Measurements from ENCODE around the gene GSE1. TPM values are rescaled to one million over a fixed set of nuclear protein-coding genes. Genes with fewer than 3 reads are reported as not detected.

GSE1 gene
- total RNA-seq, 1 experiment from 2014 or later = 38.4 TPM

- H3F3A ChIP-seq (ENCODE audit: low read length, unreplicated experiment) = no peaks in the 10 kb centered on the region
These were observed 84.3 kb downstream of the GSE1 start for GRCh38 chr16:85697431-85697830.

GRCh38 chr16:85698459-85698891 lies 85.4 kb downstream of the GSE1 start:
- H3K27ac ChIP-seq (ENCODE audit: low read length) = no peak overlapping the region
- no peak overlapping the region for H3K4me3 ChIP-seq (ENCODE audit: low read length)
- intact Hi-C loops (cut with micrococcal nuclease) = no loop called here
- H3K4me1 ChIP-seq (ENCODE audit: insufficient read depth, low read length) = no peaks in the 10 kb centered on the region
- ATAC-seq = no peak
- H3K4me2 ChIP-seq (ENCODE audit: low read length) = no peak overlapping the region
- H3K9ac ChIP-seq (ENCODE audit: low read length) = no peak overlapping the region
- no peaks in the 10 kb centered on the region for H3K79me2 ChIP-seq (ENCODE audit: low read length)
- ChIA-PET CTCF (no interaction called here), POLR2A (ENCODE audit: unreplicated experiment) (no interaction called here)
- TF ChIP-seq EZH2phosphoT487 (IDR thresholded peaks at IDR 0.05; ENCODE audit: borderline replicate concordance, low read length) (no peak), CTCF (conservative IDR thresholded peaks at IDR 0.05; ENCODE audit: low read depth, low read length) (no peak), EZH2 (IDR thresholded peaks at IDR 0.05; ENCODE audit: low read length, unreplicated experiment) (no peak)
- H3K9me3 ChIP-seq (ENCODE audit: low read length) = no peaks in the 10 kb centered on the region
- no TSS peak for BruUV-seq (replicated peaks)
- H4K20me1 ChIP-seq (ENCODE audit: low read length) = no peaks in the 10 kb centered on the region
- H3K9me2 ChIP-seq (replicated peaks; ENCODE audit: low read length) = no peaks in the 10 kb centered on the region
- DNase-seq = no peak
- no peaks in the 10 kb centered on the region for H3K36me3 ChIP-seq (ENCODE audit: low read depth, low read length)
- H3F3A ChIP-seq (ENCODE audit: low read length, unreplicated experiment) = no peaks in the 10 kb centered on the region
- no peaks in the 10 kb centered on the region for H3K27me3 ChIP-seq (ENCODE audit: low read length)
- H2AFZ ChIP-seq (ENCODE audit: low read length) = no peak overlapping the region

More at GRCh38 chr16:85697431-85697830, 84.3 kb downstream of the GSE1 start:
- DNase-seq = no peak
- Histone ChIP-seq H3K4me1 (ENCODE audit: insufficient read depth, low read length) (no peaks in the 10 kb centered on the region), H3K9me2 (replicated peaks; ENCODE audit: low read length) (no peaks in the 10 kb centered on the region), H3K27me3 (ENCODE audit: low read length) (no peaks in the 10 kb centered on the region), H4K20me1 (ENCODE audit: low read length) (no peaks in the 10 kb centered on the region), H3K4me3 (ENCODE audit: low read length) (no peak overlapping the region), H3K79me2 (ENCODE audit: low read length) (no peaks in the 10 kb centered on the region), H3K4me2 (ENCODE audit: low read length) (no peak overlapping the region), H3K27ac (ENCODE audit: low read length) (no peak overlapping the region), H3K9ac (ENCODE audit: low read length) (no peak overlapping the region), H3K36me3 (ENCODE audit: low read depth, low read length) (no peaks in the 10 kb centered on the region), H3K9me3 (ENCODE audit: low read length) (no peaks in the 10 kb centered on the region), H2AFZ (ENCODE audit: low read length) (no peak overlapping the region)
- no TSS peak for BruUV-seq (replicated peaks)
- intact Hi-C loops (cut with micrococcal nuclease) = no loop called here
- ATAC-seq = no peak
- POLR2A ChIA-PET (ENCODE audit: unreplicated experiment) = no interaction called here
- no peak for TF ChIP-seq CTCF (conservative IDR thresholded peaks at IDR 0.05; ENCODE audit: low read depth, low read length)
- TF ChIP-seq EZH2phosphoT487 (IDR thresholded peaks at IDR 0.05; ENCODE audit: borderline replicate concordance, low read length) = no peak
- no peak for TF ChIP-seq EZH2 (IDR thresholded peaks at IDR 0.05; ENCODE audit: low read length, unreplicated experiment)
- CTCF ChIA-PET = no interaction called here

GRCh38 chr16:85698935-85699558 lies 85.9 kb downstream of the GSE1 start:
- H4K20me1 ChIP-seq (ENCODE audit: low read length) = no peaks in the 10 kb centered on the region
- no peak overlapping the region for H3K4me2 ChIP-seq (ENCODE audit: low read length)
- H3F3A ChIP-seq (ENCODE audit: low read length, unreplicated experiment) = no peaks in the 10 kb centered on the region
- intact Hi-C loops (cut with micrococcal nuclease) = no loop called here
- no peaks in the 10 kb centered on the region for H3K27me3 ChIP-seq (ENCODE audit: low read length)
- DNase-seq (no peak), ATAC-seq (no peak; the same call in 1 of the 2 replicates)
- CTCF ChIA-PET = no interaction called here
- H3K4me1 ChIP-seq (ENCODE audit: insufficient read depth, low read length) = no peaks in the 10 kb centered on the region
- TF ChIP-seq EZH2 (IDR thresholded peaks at IDR 0.05; ENCODE audit: low read length, unreplicated experiment) (no peak), CTCF (conservative IDR thresholded peaks at IDR 0.05; ENCODE audit: low read depth, low read length) (no peak), EZH2phosphoT487 (IDR thresholded peaks at IDR 0.05; ENCODE audit: borderline replicate concordance, low read length) (no peak)
- POLR2A ChIA-PET (ENCODE audit: unreplicated experiment) = no interaction called here
- no peaks in the 10 kb centered on the region for H3K9me2 ChIP-seq (replicated peaks; ENCODE audit: low read length)
- no peaks in the 10 kb centered on the region for H3K9me3 ChIP-seq (ENCODE audit: low read length)
- no peaks in the 10 kb centered on the region for H3K79me2 ChIP-seq (ENCODE audit: low read length)
- no peak overlapping the region for H3K4me3 ChIP-seq (ENCODE audit: low read length)
- no peak overlapping the region for H2AFZ ChIP-seq (ENCODE audit: low read length)
- H3K9ac ChIP-seq (ENCODE audit: low read length) = no peak overlapping the region
- no peaks in the 10 kb centered on the region for H3K36me3 ChIP-seq (ENCODE audit: low read depth, low read length)
- BruUV-seq (replicated peaks) = no TSS peak
- no peak overlapping the region for H3K27ac ChIP-seq (ENCODE audit: low read length)

Measured in PC-3 (cell line).